ENCODE results near the gene CNKSR1. TPM values are rescaled to one million over a fixed set of nuclear protein-coding genes. Genes with fewer than 3 reads are reported as not detected.

Gene CNKSR1, protein sequence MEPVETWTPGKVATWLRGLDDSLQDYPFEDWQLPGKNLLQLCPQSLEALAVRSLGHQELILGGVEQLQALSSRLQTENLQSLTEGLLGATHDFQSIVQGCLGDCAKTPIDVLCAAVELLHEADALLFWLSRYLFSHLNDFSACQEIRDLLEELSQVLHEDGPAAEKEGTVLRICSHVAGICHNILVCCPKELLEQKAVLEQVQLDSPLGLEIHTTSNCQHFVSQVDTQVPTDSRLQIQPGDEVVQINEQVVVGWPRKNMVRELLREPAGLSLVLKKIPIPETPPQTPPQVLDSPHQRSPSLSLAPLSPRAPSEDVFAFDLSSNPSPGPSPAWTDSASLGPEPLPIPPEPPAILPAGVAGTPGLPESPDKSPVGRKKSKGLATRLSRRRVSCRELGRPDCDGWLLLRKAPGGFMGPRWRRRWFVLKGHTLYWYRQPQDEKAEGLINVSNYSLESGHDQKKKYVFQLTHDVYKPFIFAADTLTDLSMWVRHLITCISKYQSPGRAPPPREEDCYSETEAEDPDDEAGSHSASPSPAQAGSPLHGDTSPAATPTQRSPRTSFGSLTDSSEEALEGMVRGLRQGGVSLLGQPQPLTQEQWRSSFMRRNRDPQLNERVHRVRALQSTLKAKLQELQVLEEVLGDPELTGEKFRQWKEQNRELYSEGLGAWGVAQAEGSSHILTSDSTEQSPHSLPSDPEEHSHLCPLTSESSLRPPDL
- total RNA-seq = 14.7 and 23.9 TPM in 2 replicates

GRCh38 chr1:26177182-26177684 is at the start of gene CNKSR1:
Gene CNKSR1, plus strand, starts transcription at chr1:26177491. Its CDS starts 57 bp downstream, at chr1:26177548.

DNA sequence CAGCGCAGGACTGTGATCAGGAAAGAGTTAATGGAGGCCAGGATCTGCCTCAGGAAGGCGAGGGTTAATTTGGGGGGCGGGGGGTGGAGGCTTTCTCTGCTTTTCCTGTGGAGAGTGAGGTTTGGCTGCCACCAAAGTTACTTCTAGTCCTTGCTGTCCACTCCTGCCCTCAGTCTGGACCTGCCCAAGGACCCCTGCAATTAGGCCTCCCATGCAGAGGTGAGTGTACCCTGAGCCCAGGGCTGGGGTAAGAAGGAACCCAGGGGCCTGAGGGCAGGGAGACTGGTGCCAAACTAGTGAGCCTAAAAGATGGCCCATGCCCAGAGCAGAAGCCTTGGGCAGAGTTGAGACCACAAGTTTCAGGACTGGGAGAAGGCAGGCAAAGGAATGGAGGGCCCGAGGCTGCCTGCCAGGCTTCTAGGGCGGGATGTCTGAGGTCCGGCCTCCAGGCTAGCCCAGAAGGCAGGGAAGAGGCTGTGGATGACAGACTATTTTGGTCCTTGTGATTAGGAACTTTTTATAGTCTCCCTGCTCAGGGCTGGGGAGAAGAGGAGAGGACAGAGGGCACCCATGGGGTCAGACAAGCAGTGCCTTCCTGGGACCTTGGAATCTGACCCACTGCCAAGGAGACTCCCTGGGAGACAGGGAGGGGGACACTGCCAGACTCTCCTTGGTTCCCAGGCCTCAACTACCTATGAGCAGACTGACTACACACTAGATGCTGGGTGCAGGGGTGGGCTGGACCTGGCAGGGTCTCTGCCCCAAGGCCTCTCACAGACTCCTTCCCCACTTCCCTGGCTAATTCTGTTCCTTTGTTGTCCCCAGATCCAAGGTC is 18.2 kb upstream of the CNKSR1 start, which contains the start of gene FAM110D:
Gene FAM110D (plus strand): TSS at position 172 of the 835 bp plus-strand sequence. CDS start 2,213 bp downstream, outside the sequence.

DNA sequence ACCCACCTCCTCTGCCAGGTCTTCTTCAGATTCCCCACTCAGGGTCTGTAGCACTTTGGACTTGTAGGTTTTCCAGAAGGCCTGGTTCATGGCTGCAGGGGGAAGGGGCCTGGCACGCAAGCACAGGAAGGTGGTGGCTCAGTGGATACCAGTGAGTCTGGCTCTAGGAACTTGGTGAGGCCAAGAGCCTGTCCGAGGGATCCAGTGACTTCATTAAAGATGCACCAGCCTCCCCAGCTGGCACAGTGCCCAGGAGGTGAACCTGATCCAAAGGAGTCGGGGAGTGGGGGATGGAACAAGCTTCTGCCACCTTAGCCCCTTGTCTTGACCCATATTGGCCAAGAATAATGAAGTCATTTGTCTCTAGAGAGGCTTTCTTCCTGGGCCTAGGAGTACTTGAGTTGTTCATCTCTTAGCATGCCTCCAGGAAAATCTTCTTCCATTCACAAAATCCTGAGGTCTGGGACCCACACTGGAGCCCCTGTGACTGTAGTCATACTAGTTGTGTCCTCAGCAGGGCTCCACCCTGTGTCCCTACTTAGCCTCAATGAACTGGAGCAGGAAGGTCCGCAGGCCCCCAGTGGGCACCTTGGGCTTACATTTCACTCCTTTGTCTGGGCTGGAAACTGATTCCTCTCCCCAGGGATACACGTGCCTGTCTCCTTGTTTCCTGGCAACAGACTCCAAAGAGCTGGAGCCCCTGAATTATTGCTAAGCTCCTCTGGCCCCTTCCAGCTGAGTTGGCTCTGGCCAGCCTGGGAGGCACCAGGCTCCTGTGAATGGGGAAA is 8.7 kb upstream of the CNKSR1 start, which contains the start of gene C1orf232:
Gene C1orf232 (minus strand): TSS at position 554 of the 788 bp plus-strand sequence. CDS start 464 bp downstream, at position 90.

DNA sequence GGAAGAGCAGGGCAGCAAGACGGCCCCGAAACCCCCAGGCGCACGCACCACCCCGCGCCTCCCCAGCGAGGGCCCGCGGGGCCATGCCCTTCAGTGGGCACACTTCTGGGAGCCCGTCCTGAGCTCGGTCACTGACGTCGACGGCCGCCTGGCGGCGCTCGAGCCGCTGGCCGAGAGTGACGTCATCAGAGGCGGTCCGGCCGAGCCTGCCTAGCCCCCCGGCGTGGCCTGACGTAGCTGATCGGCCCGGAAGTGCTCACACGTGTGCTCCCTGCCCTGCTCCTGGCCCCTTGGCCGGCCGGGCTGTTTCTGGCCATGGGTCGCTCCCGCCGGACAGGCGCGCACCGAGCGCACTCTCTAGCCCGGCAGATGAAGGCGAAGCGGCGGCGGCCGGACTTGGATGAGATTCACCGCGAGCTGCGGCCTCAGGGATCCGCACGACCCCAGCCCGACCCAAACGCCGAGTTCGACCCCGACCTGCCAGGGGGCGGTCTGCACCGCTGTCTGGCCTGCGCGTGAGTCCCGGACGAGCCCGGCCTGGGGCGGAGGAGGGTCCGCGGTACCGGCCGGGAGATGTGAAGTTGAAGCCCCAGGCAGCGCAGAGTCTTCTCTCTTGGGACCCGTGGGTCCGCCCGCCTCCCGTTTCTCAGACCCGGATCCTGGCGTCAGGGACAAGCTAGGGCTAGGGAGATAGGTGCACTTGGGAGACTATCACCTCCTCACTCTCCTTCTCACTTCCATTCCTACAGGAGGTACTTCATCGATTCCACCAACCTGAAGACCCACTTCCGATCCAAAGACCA is 7.4 kb upstream of the CNKSR1 start, which contains the start of gene ZNF593:
Gene ZNF593 (plus strand): TSS at position 240 of the 803 bp plus-strand sequence. CDS start 76 bp downstream, at position 316.

GRCh38 chr1:26171084-26172072 is 5.9 kb upstream of the CNKSR1 start, which contains the start of gene ZNF593OS:
Gene ZNF593OS, minus strand, starts transcription at chr1:26171832. Its CDS starts 171 bp downstream, at chr1:26171661.

GRCh38 chr1:26190373-26190987 is 13.2 kb downstream of the CNKSR1 start, which contains the start of gene CATSPER4:
Gene CATSPER4, plus strand, starts transcription at chr1:26190602. Its CDS starts 26 bp downstream, at chr1:26190628.

GRCh38 chr1:26233903-26234643 is 56.8 kb downstream of the CNKSR1 start, which contains the start of gene CEP85:
Gene CEP85, plus strand, starts transcription at chr1:26234200. Its CDS starts 5,584 bp downstream, at chr1:26239784.

Other genes with a start within 250 kb of the CNKSR1 start
- gene PAFAH2, start 179.4 kb upstream of the CNKSR1 start, total RNA-seq = 14.2 and 17.9 TPM in 2 replicates
- gene EXTL1, start 155.7 kb upstream of the CNKSR1 start, total RNA-seq = under 0.01 TPM in 1 of 2 replicates, not detected in the other
- gene SLC30A2, start 131.4 kb upstream of the CNKSR1 start, total RNA-seq = 0.48 TPM in 1 of 2 replicates, not detected in the other
- not detected in 2 replicates for gene TRIM63, start 109.9 kb upstream of the CNKSR1 start, total RNA-seq
- gene PDIK1L, start 65.7 kb upstream of the CNKSR1 start, total RNA-seq = 3.6 and 7.9 TPM in 2 replicates
- under 0.01 TPM in 1 of 2 replicates, not detected in the other for gene FAM110D, start 18.4 kb upstream of the CNKSR1 start, total RNA-seq
- gene C1orf232, start 8.5 kb upstream of the CNKSR1 start, total RNA-seq = not detected in 2 replicates
- 40.3 and 59.3 TPM in 2 replicates for gene ZNF593, start 7.6 kb upstream of the CNKSR1 start, total RNA-seq
- not detected in 2 replicates for gene ZNF593OS, start 5.7 kb upstream of the CNKSR1 start, total RNA-seq
- not detected in 2 replicates for gene CATSPER4, start 13.1 kb downstream of the CNKSR1 start, total RNA-seq
- 9.9 and 11.7 TPM in 2 replicates for gene CEP85, start 56.7 kb downstream of the CNKSR1 start, total RNA-seq
- gene SH3BGRL3, start 102.6 kb downstream of the CNKSR1 start, total RNA-seq = 15.1 and 27.2 TPM in 2 replicates
- 1.2 and 1.9 TPM in 2 replicates for gene UBXN11, start 129.1 kb downstream of the CNKSR1 start, total RNA-seq
- gene CD52, start 140.5 kb downstream of the CNKSR1 start, total RNA-seq = not detected in 2 replicates
- 36.9 and 51.1 TPM in 2 replicates for gene CRYBG2, start 176.6 kb downstream of the CNKSR1 start, total RNA-seq
- gene ZNF683, start 195.3 kb downstream of the CNKSR1 start, total RNA-seq = not detected in 2 replicates
- gene LIN28A, start 233.3 kb downstream of the CNKSR1 start, total RNA-seq = not detected in 2 replicates